H1 (cell line): Measurements from ENCODE around the gene SLC27A6. TPM values are rescaled to one million over a fixed set of nuclear protein-coding genes. Genes with fewer than 3 reads are reported as not detected.

Experiments used
- CTCF ChIA-PET: fragments of 300-600 bp; sonication (Branson Sonifier 250); formaldehyde crosslinking; loops from one replicate; lab custom pipeline; 2021; ENCODE audit not compliant: partially characterized antibody; lab: Charles Lee
- POLR2A ChIA-PET: fragments of 300-600 bp; sonication (Branson Sonifier 250); formaldehyde crosslinking; loops from one replicate; lab custom pipeline; 2021; ENCODE audit warnings: inconsistent platforms; ENCODE audit not compliant: partially characterized antibody; lab: Charles Lee
- DNase-seq, 2 experiments: peaks; one replicate each; pipeline versions ENCODE4 v3.0.0 to v3.0.0-alpha.2; 2010 to 2022; ENCODE audit warnings: low spot score in 2 of 2, low read depth in 1 of 2, mixed read lengths in 1 of 2
- FAIRE-seq: peaks from 2 replicates; lab custom pipeline; 2011; peaks lifted over from hg19 to GRCh38; lab: Jason Lieb, UNC
- H2AFZ ChIP-seq: 2 replicates; pipeline ENCODE4 v1.8.1; 2012; ENCODE audit warnings: low read length, inconsistent platforms
- H2AK5ac ChIP-seq: 2 replicates; pipeline ENCODE4 v1.6.1; 2013; ENCODE audit warnings: low read depth, low read length
- H2BK120ac ChIP-seq: replicated peaks from 2 replicates; pipeline ENCODE3; 2013; ENCODE audit warnings: low read depth, low read length, inconsistent platforms
- H2BK12ac ChIP-seq: 2 replicates; pipeline ENCODE4 v1.6.1; 2013; ENCODE audit warnings: low read depth, low read length
- H2BK15ac ChIP-seq: 2 replicates; pipeline ENCODE4 v1.6.1; 2013; ENCODE audit warnings: low read length
- H2BK20ac ChIP-seq: 2 replicates; pipeline ENCODE4 v1.6.1; 2013; ENCODE audit warnings: low read length
- H2BK5ac ChIP-seq: 2 replicates; pipeline ENCODE4 v1.6.1; 2013; ENCODE audit warnings: low read depth, low read length
- H3K14ac ChIP-seq: 2 replicates; pipeline ENCODE4 v1.6.1; 2013; ENCODE audit warnings: inconsistent platforms; ENCODE audit not compliant: insufficient read length
- H3K18ac ChIP-seq: 2 replicates; pipeline ENCODE4 v1.6.1; 2013; ENCODE audit warnings: low read length; ENCODE audit errors: extremely low read depth
- H3K23ac ChIP-seq: 2 replicates; pipeline ENCODE4 v1.6.1; 2013; ENCODE audit warnings: inconsistent platforms; ENCODE audit not compliant: insufficient read length
- H3K23me2 ChIP-seq: 2 replicates; pipeline ENCODE4 v1.6.1; 2013; ENCODE audit warnings: low read depth, low read length
- H3K27ac ChIP-seq: 2 replicates; pipeline ENCODE4 v1.6.1; 2011; ENCODE audit warnings: low read depth, low read length, inconsistent platforms
- H3K27me3 ChIP-seq, 4 experiments: replicated peaks in 1 of 4; 1 replicate in 1 of 4; 2 replicates in 3 of 4; pipeline versions ENCODE4 v1.6.1 to v1.8.1; 2011 to 2013; ENCODE audit warnings: low read length in 3 of 4, mild to moderate bottlenecking in 3 of 4, inconsistent platforms in 2 of 4, mixed read lengths in 2 of 4, moderate library complexity in 1 of 4; ENCODE audit not compliant: control insufficient read depth in 3 of 4, insufficient read depth in 3 of 4; ENCODE audit errors: extremely low read depth in 1 of 4
- H3K36me3 ChIP-seq, 4 experiments: 2 replicates each; pipeline versions ENCODE4 v1.6.1 to v1.8.1; 2011 to 2013; ENCODE audit warnings: mild to moderate bottlenecking in 4 of 4, low read length in 3 of 4, moderate library complexity in 2 of 4, control low read depth in 1 of 4, inconsistent platforms in 1 of 4; ENCODE audit not compliant: insufficient read depth in 4 of 4, control insufficient read depth in 2 of 4
- H3K4ac ChIP-seq: replicated peaks from 2 replicates; pipeline ENCODE3; 2013; ENCODE audit warnings: low read length, low read depth, mixed read lengths, inconsistent platforms; ENCODE audit not compliant: insufficient read length
- H3K4me1 ChIP-seq, 4 experiments: replicated peaks in 1 of 4; 1 replicate in 1 of 4; 2 replicates in 3 of 4; pipeline versions ENCODE4 v1.6.1 to v1.8.1; 2011 to 2013; ENCODE audit warnings: low read length in 3 of 4, inconsistent platforms in 2 of 4, mixed read lengths in 1 of 4; ENCODE audit not compliant: insufficient read depth in 4 of 4, control insufficient read depth in 3 of 4
- H3K4me2 ChIP-seq, 2 experiments: 2 replicates each; pipeline versions ENCODE4 v1.6.1 to v1.8.1; 2011 to 2013; ENCODE audit warnings: low read depth in 2 of 2, low read length in 2 of 2, control low read depth in 1 of 2, inconsistent platforms in 1 of 2, mild to moderate bottlenecking in 1 of 2; ENCODE audit not compliant: insufficient read depth in 1 of 2
- H3K4me3 ChIP-seq, 4 experiments: fragments of 200-600, 300-600 bp in 1 of 4; sonication (generic), shearing (Covaris generic), sonication (Bioruptor Twin) in 1 of 4; 2 replicates each; pipeline versions ENCODE4 v1.5.1 to v1.8.1; 2011 to 2016; ENCODE audit warnings: low read length in 4 of 4, low read depth in 3 of 4, control low read depth in 2 of 4, inconsistent platforms in 2 of 4, mild to moderate bottlenecking in 2 of 4, mixed read lengths in 1 of 4, moderate library complexity in 1 of 4; ENCODE audit not compliant: insufficient read depth in 2 of 4; ENCODE audit errors: extremely low read depth in 1 of 4
- H3K56ac ChIP-seq: replicated peaks from 2 replicates; pipeline ENCODE3; 2013; ENCODE audit warnings: low read depth, mild to moderate bottlenecking, mixed read lengths, low read length, inconsistent platforms; ENCODE audit not compliant: insufficient read length
- H3K79me1 ChIP-seq: 2 replicates; pipeline ENCODE4 v1.6.1; 2013; ENCODE audit warnings: low read depth, low read length, control low read depth
- H3K79me2 ChIP-seq, 2 experiments: 2 replicates each; pipeline versions ENCODE4 v1.6.1 to v1.8.1; 2012 to 2013; ENCODE audit warnings: low read length in 2 of 2, mild to moderate bottlenecking in 2 of 2, inconsistent platforms in 1 of 2; ENCODE audit not compliant: insufficient read depth in 2 of 2, control insufficient read depth in 1 of 2
- H3K9ac ChIP-seq, 4 experiments: replicated peaks in 1 of 4; 1 replicate in 1 of 4; 2 replicates in 3 of 4; pipeline versions ENCODE4 v1.6.1 to v1.8.1; 2011 to 2013; ENCODE audit warnings: low read depth in 3 of 4, low read length in 3 of 4, control low read depth in 2 of 4, mild to moderate bottlenecking in 2 of 4, moderate library complexity in 2 of 4, inconsistent platforms in 1 of 4; ENCODE audit errors: extremely low read depth in 1 of 4
- H3K9me3 ChIP-seq, 2 experiments: 2 replicates each; pipeline versions ENCODE4 v1.6.1 to v1.8.1; 2012 to 2013; ENCODE audit warnings: mild to moderate bottlenecking in 2 of 2, moderate library complexity in 2 of 2, control low read depth in 1 of 2, inconsistent platforms in 1 of 2, low read depth in 1 of 2, low read length in 1 of 2, mixed read lengths in 1 of 2; ENCODE audit not compliant: insufficient read depth in 2 of 2
- H4K20me1 ChIP-seq, 2 experiments: replicated peaks in 1 of 2; 2 replicates each; pipeline versions ENCODE3 to v1.8.1; 2011 to 2013; ENCODE audit warnings: inconsistent platforms in 2 of 2, low read length in 2 of 2, mild to moderate bottlenecking in 1 of 2; ENCODE audit not compliant: insufficient read depth in 2 of 2, control insufficient read depth in 1 of 2
- H4K5ac ChIP-seq: 2 replicates; pipeline ENCODE4 v1.6.1; 2013; ENCODE audit warnings: low read length, low read depth, mixed read lengths, inconsistent platforms; ENCODE audit not compliant: insufficient read length
- H4K8ac ChIP-seq: 2 replicates; pipeline ENCODE4 v1.8.0; 2013; ENCODE audit warnings: mild to moderate bottlenecking, moderate library complexity, low read length, inconsistent platforms; ENCODE audit not compliant: insufficient read depth; ENCODE audit errors: extremely low read depth
- H4K91ac ChIP-seq: replicated peaks from 2 replicates; pipeline ENCODE3; 2013; ENCODE audit warnings: low read length, mixed read lengths, inconsistent platforms; ENCODE audit not compliant: insufficient read length
- BACH1 ChIP-seq: IDR thresholded peaks from 2 replicates; pipeline ENCODE4 v1.6.1; 2012; ENCODE audit warnings: low read length, improper control_type of control experiment
- CEBPB ChIP-seq: IDR thresholded peaks from 2 replicates; pipeline ENCODE4 v1.6.1; 2012; ENCODE audit warnings: low read depth, low read length
- HDAC6 ChIP-seq: IDR thresholded peaks from one replicate; pipeline ENCODE4 v1.7.1; 2012; ENCODE audit warnings: low read depth, mild to moderate bottlenecking, inconsistent platforms, low read length, moderate library complexity
- JUND ChIP-seq: IDR thresholded peaks from 2 replicates; pipeline ENCODE4 v1.6.1; 2011; ENCODE audit warnings: mild to moderate bottlenecking, improper control_type of control experiment, low read length
- KDM5A ChIP-seq: fragments of 200-600 bp; IDR thresholded peaks from 2 replicates; pipeline ENCODE4 v1.7.1; 2012; ENCODE audit warnings: mild to moderate bottlenecking, low read length, inconsistent platforms, mixed read lengths
- NANOG ChIP-seq: IDR thresholded peaks from 2 replicates; pipeline ENCODE4 v1.6.1; 2011; ENCODE audit warnings: low read length, low read depth, mild to moderate bottlenecking, inconsistent platforms; ENCODE audit not compliant: insufficient read depth, poor library complexity, severe bottlenecking
- NRF1 ChIP-seq: IDR thresholded peaks from 2 replicates; pipeline ENCODE4 v1.6.1; 2011; ENCODE audit warnings: mild to moderate bottlenecking, low read depth, low read length, improper control_type of control experiment
- RBBP5 ChIP-seq: IDR thresholded peaks from 2 replicates; pipeline ENCODE4 v1.7.1; 2012; ENCODE audit warnings: low read depth, mild to moderate bottlenecking, inconsistent platforms, low read length, moderate library complexity, borderline replicate concordance
- RNF2 ChIP-seq: fragments of 200-900, 300-1000 bp; sonication (generic); IDR thresholded peaks from 2 replicates; pipeline ENCODE4 v1.7.1; 2016; ENCODE audit warnings: borderline replicate concordance, low read depth, mild to moderate bottlenecking, antibody characterized with exemption, low read length; ENCODE audit not compliant: poor library complexity, severe bottlenecking; ENCODE audit errors: missing control alignments
- SP4 ChIP-seq: IDR thresholded peaks from 2 replicates; pipeline ENCODE4 v1.6.1; 2012; ENCODE audit warnings: low read length, inconsistent platforms
- TAF7 ChIP-seq: optimal IDR thresholded peaks from 2 replicates; pipeline ENCODE3; 2011; ENCODE audit warnings: low read depth, mild to moderate bottlenecking, inconsistent platforms, low read length, moderate library complexity, borderline replicate concordance
- TEAD4 ChIP-seq: IDR thresholded peaks from 2 replicates; pipeline ENCODE4 v1.6.1; 2012; ENCODE audit warnings: low read depth, low read length, inconsistent platforms, mixed read lengths
- WGBS, 2 experiments: shearing (Covaris generic) in 1 of 2; methylation state at CpG; one replicate each; pipeline versions ENCODE4 v1.1.6 to v1.1.7; 2013 to 2015; ENCODE audit warnings: low lambda C conversion rate in 2 of 2, mixed read lengths in 2 of 2, inconsistent platforms in 1 of 2, low coverage in 1 of 2, missing lambda C conversion rate in 1 of 2; ENCODE audit not compliant: insufficient replicate concordance in 2 of 2, insufficient coverage in 1 of 2, insufficient read length in 1 of 2; ENCODE audit errors: extremely low coverage in 1 of 2, missing lambda C conversion rate in 1 of 2; 5-methylcytosine and 5-hydroxymethylcytosine counted together
- polyA plus RNA-seq, 7 experiments: library from polyadenylated mRNA; depleted of rRNA in 3 of 7; stranded (reverse) in 5 of 7; unstranded in 2 of 7; fragments of >200 nt in 5 of 7; fragments of 200-250 nt in 2 of 7; gene quantifications; 1 replicate in 5 of 7; 2 replicates in 1 of 7; 4 replicates in 1 of 7; pipeline versions ENCODE4 v1.2.1 to v1.2.3, GENCODE V29; 2011 to 2013; ENCODE audit warnings: missing spikeins in 2 of 7, mixed read lengths in 2 of 7
- total RNA-seq: library from RNA; stranded (reverse); fragmentation: NEBNext Ultra II Directional; extraction: Animal tissue kit (Norgen Biotek cat#: 25700); gene quantifications from 2 replicates; pipeline ENCODE4 v1.2.1, GENCODE V29; 2021
- TF ChIP-seq, protein P1 (sequence below): IDR thresholded peaks from 2 replicates; pipeline ENCODE4 v1.6.1; 2012; ENCODE audit warnings: inconsistent platforms
- TF ChIP-seq, protein P2 (sequence below): IDR thresholded peaks from 2 replicates; pipeline ENCODE4 v1.6.1; 2012; ENCODE audit warnings: inconsistent platforms

SLC27A6 gene
- total and polyA plus RNA-seq, 2 of the 8 experiments (the other 6 are each of a cell fraction or from before 2014, with no cell fraction given): 4.0 to 4.7 TPM

DNA sequence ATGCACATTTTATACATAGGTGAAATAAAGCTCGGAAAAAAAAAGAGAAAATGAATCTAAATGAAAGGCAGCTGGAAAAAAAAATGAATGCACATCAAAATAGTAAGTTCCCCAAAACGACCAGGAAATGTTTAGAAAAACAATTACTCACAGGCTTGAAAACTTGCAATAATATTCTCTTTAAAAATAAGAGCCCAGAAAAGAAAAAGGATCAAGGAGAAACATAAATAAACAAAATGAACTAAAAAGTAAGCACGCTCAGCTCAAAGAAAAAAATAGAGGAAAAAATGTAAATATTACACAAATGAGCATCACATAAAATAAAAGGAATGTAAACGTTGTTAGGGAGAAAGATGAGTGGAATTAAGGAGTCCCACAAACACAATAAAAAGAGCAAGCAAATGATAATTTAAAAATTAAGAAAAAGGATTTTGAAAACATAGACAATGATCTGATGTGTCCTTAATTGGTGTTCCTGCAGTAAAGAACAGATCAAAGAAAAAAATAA, 54.2 kb downstream of the SLC27A6 start:
- Histone ChIP-seq H4K91ac (no peak overlapping the region), H3K23ac (no peak overlapping the region), H3K4me2 (no peak overlapping the region), H2BK15ac (no peak overlapping the region), H4K20me1 (no peaks in the 10 kb centered on the region), H2BK12ac (no peak overlapping the region), H3K9me3 (no peaks in the 10 kb centered on the region), H4K5ac (no peak overlapping the region), H3K36me3 (no peaks in the 10 kb centered on the region), H3K9ac (no peak overlapping the region), H3K18ac (no peak overlapping the region), H3K79me2 (no peaks in the 10 kb centered on the region), H3K27ac (no peak overlapping the region), H3K27me3 (no peaks in the 10 kb centered on the region), H3K4me3 (no peak overlapping the region), H3K79me1 (no peaks in the 10 kb centered on the region), H3K23me2 (no peaks in the 10 kb centered on the region), H2AFZ (no peak overlapping the region), H2AK5ac (no peak overlapping the region), H3K4ac (no peak overlapping the region), H4K8ac (no peak overlapping the region), H3K14ac (no peak overlapping the region), H3K56ac (no peak overlapping the region), H2BK120ac (no peak overlapping the region), H2BK5ac (no peak overlapping the region), H2BK20ac (no peak overlapping the region), H3K4me1 (no peaks in the 10 kb centered on the region)
- 91% methylated on average over 4 of the region's 4 CpGs; no CpG with 5 or more reads in 1 of the 2 experiments for WGBS, 2 experiments
- no peak for DNase-seq
- POLR2A ChIA-PET: no interaction called here
- no peak for FAIRE-seq
- CTCF ChIA-PET: no interaction called here
- TF ChIP-seq CEBPB (no peak), TEAD4 (no peak), HDAC6 (no peak), JUND (no peak), RNF2 (no peak), NANOG (no peak), BACH1 (no peak), TAF7 (no peak), RBBP5 (no peak), KDM5A (no peak), SP4 (no peak), NRF1 (no peak)
- TF ChIP-seq, protein P1, sequence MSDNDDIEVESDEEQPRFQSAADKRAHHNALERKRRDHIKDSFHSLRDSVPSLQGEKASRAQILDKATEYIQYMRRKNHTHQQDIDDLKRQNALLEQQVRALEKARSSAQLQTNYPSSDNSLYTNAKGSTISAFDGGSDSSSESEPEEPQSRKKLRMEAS: no peak
- TF ChIP-seq, protein P2, sequence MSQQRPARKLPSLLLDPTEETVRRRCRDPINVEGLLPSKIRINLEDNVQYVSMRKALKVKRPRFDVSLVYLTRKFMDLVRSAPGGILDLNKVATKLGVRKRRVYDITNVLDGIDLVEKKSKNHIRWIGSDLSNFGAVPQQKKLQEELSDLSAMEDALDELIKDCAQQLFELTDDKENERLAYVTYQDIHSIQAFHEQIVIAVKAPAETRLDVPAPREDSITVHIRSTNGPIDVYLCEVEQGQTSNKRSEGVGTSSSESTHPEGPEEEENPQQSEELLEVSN: no peak
